Measurements from ENCODE around the gene VAV3.

Gene VAV3

DNA sequence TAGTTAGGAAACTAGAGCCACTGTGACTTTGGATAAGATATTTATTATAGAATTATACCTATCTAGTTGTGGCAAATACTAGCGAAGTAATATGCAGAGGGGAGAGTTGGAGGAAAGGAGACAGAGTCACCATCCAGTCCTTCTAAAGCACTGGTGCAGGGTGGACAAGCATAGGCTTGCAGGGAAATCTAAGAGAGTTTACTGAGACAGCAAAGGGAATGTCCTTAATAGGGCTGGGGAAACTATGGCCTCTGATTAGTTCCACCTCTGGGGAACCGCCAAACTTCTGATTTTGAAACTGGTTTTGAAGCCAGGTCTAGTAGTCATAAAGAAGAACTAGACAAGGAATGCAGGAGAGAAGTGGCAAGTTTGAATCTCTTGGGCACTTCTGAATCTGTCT lies 407.9 kb downstream of the VAV3 start:
- no peak for DNase-seq

DNA sequence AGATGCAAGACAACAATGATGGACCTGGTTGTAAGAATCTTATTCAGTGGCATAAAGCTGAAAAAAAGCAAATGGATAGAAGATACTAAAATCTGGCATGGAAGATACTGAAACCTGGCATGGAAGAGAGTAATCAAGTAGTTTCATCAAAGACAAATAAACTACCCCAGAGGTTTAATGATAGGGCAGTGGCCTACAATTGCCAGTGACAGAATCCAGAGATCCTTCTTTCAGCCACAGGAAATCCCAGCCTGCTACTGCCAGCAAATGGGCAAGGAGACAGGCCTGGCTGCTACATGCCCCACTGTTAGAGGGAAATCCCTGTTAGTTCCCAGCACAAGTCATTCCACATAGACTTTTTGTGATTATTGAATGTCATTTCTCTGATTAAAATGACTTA lies 409.4 kb downstream of the VAV3 start:
- DNase-seq: peak in 1 of 2 experiments; percentile 22

GRCh38 chr1:107552781-107553180 lies 412.2 kb downstream of the VAV3 start:
- peak in 1 of 2 experiments; percentile 62 for DNase-seq

DNA sequence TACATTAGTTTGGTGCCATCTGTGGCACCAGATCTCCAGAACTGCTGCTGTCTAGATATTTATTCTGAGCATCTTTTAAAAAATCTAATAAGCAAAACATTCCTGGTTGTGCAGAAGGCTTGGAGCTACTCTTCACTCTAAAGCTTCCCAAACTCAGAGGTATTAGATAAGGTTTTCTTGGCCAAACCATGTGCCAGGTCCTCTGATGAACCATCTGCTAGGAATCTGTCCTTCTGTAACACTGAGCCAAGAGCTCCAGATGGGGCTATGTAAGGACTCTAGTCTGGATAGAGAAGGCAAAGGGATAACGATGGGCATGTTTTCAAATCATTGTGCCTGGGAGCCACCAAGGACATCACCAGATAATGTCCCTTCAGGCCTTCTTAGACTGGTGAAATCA lies 413.5 kb downstream of the VAV3 start:
- DNase-seq: peak; percentile 98 to 100

GRCh38 chr1:107550358-107550757 lies 414.6 kb downstream of the VAV3 start:
- DNase-seq: no peak

DNA sequence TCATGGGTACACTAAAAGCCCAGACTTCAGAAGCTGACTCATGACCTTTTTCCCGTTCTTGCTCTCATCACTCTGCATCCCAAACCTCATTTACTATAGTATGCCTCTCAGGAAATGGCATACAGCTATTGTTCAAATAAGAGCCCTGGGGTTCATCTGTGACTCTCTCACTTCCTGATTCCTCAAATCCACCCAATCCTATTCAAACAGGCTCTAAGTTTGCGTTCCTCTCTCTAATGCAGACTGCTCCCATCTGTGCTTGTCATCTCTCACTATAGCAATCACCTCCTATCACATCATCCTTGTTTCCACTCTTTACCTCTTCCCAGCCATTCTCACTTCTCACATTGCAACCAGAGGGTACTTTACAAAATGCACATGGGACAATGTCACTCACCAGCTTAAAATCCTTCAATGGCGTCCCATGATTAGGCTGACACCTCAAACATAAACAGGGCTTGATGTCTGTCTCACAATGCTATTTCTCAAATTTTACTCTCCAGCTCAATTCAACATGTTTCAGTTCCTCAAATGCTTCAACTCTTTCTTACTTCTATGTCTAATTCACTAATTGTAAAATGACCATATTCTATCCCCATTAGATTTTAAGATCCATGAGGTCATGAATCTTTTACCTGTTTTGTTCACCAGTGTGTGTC lies 415.7 kb downstream of the VAV3 start:
- DNase-seq: no peak

GRCh38 chr1:107548276-107548675 lies 416.7 kb downstream of the VAV3 start:
- DNase-seq: peak; percentile 65 to 89

- DNase-seq: peak in 1 of 2 experiments; percentile 59
These were observed 417.4 kb downstream of the VAV3 start for GRCh38 chr1:107547363-107548155.

DNA sequence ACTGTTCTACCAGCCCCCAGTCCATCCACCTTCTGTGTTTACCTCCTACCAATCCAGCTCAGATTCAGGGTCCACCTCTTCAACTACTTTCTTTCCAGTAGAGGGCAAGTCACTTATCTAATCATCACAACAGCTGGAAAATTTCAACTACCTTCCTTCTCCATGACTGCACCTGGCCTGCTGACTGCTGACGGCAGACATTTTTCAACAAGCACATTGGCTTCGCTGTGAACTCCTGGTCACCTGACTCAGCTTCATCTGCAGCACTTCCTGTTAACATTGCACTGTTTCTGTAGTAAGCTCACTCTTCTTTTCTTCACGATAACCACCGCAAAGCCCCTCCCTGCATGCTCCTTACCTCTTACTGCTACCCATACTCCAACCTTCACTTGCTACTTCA lies 418.4 kb downstream of the VAV3 start:
- no peak for DNase-seq

DNA sequence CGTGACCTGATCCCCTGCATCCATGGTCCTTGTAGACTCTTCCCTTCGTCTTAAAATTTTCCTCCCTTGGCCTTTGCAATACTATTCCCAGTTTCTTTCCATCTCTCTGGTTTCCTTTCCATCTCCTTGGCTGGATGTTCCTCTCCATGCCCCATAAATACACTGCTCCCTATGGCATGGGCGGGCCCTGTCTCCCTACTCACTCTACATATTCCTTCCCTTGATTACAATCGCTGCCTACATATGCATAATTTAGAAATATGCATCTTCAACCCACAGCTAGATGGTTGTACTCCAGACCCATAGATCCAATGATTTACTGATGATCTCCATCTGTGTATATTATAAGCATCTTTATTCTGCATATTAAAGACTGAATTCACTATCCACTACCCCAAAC lies 419.1 kb downstream of the VAV3 start:
- no peak for DNase-seq

DNA sequence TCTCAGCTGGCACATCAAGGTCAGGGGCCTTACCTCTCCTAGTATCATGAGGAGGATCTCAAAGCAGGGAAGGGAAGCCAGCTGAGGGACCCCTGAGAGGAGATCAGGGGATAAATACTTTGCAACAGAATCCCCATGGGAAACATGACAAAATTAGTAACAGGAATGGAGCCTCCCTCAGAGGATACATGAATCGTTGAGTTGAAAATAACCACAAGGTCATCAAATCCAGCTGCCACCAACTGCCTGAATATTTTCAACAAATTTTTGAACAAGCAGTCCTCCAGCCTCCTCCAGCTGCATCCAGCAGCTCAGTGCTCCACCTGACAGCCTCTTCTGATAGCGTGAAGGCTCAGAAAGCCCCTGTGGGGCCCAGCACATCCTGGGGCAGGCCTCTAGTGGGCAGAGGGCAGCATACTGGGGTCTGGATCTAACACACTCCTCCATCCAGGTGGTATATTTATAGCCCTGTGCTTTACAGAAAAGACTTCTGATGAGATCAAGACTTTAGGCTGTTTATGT lies 419.9 kb downstream of the VAV3 start:
- DNase-seq: no peak

DNA sequence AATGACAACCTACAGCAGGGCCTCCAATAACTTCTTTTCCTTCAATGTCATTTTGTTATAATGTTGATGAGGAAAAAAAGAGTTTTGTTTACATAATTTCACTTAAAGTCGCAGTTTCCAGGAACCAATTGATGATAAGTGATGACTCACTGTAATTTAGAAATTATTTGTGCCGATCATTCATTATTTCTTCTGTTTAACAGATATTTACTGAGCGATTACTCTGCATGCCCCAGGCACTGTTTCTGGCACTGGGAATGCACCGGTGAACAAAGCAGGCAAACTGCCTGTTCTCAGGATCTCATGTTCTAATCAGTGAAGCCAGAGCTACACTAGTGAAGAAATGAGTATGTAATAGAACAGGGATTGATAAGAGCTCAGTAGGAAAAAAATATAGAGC lies 420.7 kb downstream of the VAV3 start:
- DNase-seq: no peak

- DNase-seq: no peak
These were observed 423.6 kb downstream of the VAV3 start for GRCh38 chr1:107541412-107541811.

- peak in 1 of 2 experiments; percentile 64 for DNase-seq
These were observed 426.5 kb downstream of the VAV3 start for GRCh38 chr1:107538502-107538901.

GRCh38 chr1:107536266-107536665 lies 428.7 kb downstream of the VAV3 start:
- peak; percentile 92 to 94 for DNase-seq

- peak; percentile 90 to 98 for DNase-seq
These were observed 429.9 kb downstream of the VAV3 start for GRCh38 chr1:107535091-107535490.

DNA sequence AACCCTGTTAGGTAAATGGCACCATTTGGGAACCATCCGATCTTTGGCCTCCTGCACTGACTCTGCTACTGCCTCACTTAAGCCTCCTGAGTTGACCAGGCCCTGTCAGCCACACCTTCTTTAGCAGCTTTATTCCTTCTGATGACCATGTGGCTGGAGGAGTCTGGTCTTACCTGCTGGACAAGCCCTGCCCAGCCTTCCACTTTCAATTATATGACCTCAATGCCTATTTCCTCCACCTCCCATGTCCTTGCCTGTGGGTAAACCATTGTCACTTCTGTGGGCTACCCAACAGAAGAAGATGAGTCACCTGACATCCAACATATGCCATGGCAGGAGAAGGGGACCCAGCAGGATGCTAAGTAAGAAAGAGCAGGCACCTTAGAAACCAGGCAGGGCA lies 430.3 kb downstream of the VAV3 start:
- DNase-seq: peak in 1 of 2 experiments; percentile 78

DNA sequence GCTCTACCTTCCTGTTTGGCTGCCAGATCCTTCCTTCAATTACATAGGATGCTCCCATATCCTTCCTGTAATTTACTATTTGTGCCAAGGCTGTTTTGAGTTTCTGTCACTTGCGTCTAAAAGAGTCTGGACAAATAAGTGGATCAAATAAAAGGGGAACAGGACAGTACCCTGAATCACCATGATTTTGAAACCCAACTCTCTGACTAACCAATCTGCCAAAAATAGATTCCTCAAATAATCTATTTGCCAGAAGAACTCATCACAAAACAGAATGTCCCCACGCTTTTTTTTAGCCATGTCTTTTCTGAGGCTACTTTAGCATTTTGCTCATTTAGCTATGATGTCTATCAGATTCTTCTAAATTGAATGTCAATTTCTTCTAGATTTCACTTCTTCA lies 431.5 kb downstream of the VAV3 start:
- peak in 1 of 2 experiments; percentile 77 for DNase-seq

GRCh38 chr1:107532318-107532717 lies 432.7 kb downstream of the VAV3 start:
- DNase-seq: peak; percentile 93 to 98

- peak in 1 of 2 experiments; percentile 70 for DNase-seq
These were observed 433.7 kb downstream of the VAV3 start for GRCh38 chr1:107531065-107531908.

DNA sequence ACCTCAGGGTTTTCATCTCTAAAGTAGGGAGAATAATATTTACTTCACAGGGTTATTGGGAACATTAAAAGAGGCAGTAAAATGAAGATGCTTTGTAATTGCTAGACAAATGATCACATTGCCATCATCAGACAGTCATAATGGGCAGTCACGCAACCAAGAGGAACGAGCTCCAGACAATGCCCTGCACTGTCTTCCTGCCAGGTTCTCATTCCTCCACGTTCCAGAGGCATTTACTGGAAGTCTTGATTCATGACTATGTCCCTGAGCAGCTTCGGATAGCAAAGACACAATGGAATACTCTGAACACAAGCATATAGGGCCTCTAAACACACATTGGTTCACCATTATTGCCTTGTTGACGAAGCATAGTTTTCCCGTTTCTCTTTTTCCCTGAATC lies 434.4 kb downstream of the VAV3 start:
- peak in 1 of 2 experiments; percentile 52 for DNase-seq

- peak; percentile 95 to 96 for DNase-seq
These were observed 435.4 kb downstream of the VAV3 start for GRCh38 chr1:107529511-107530149.
